Stomach (tissue), 4 donors: ENCODE data around the gene RTN3.

Experiments used
- EP300 ChIP-seq: sonication (generic); formaldehyde crosslinking; IDR thresholded peaks from one replicate; pipeline ENCODE4 v1.6.1; 2017; ENCODE audit warnings: antibody characterized with exemption
- POLR2A ChIP-seq, 4 donors: fragments of 450-650 bp; IDR thresholded peaks; one replicate each; pipeline ENCODE4 v1.6.1; 2016; ENCODE audit warnings: antibody characterized with exemption in 4 of 4, control low read depth in 2 of 4, mild to moderate bottlenecking in 1 of 4, moderate library complexity in 1 of 4
- POLR2AphosphoS5 ChIP-seq, 3 donors: sonication (generic); formaldehyde crosslinking; IDR thresholded peaks; one replicate each; pipeline ENCODE4 v1.6.1; 2016; ENCODE audit warnings: antibody characterized with exemption in 3 of 3
- TF ChIP-seq, protein P1 (sequence below), 7 experiments: fragments of 450-650 bp in 4 of 7; fragments of 200-600 bp in 3 of 7; sonication (generic) in 3 of 7; IDR thresholded peaks; one replicate each; pipeline ENCODE4 v1.5.1; 2016 to 2019; ENCODE audit warnings: antibody characterized with exemption in 7 of 7, control low read depth in 2 of 7, mild to moderate bottlenecking in 1 of 7

DNA sequence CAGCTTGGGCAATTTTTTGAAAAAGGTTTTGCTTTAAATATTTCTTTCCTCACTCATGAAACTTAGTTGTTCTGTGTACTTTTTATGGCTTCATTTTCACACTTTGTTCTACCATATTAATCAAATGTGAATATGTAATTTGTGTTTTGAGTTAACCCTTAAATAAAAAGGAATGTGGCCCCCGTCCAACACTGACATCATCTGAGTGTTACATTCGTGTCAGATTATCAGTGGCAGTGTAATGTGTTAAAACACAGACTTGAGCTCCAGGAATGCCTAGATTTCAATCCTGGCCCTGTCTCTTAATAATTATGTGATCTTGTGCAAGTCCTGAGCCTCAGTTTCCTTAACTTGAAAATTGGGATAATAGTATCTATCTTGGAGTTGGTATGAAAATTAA lies 5.6 kb downstream of the RTN3 start:
- TF ChIP-seq, protein P1, sequence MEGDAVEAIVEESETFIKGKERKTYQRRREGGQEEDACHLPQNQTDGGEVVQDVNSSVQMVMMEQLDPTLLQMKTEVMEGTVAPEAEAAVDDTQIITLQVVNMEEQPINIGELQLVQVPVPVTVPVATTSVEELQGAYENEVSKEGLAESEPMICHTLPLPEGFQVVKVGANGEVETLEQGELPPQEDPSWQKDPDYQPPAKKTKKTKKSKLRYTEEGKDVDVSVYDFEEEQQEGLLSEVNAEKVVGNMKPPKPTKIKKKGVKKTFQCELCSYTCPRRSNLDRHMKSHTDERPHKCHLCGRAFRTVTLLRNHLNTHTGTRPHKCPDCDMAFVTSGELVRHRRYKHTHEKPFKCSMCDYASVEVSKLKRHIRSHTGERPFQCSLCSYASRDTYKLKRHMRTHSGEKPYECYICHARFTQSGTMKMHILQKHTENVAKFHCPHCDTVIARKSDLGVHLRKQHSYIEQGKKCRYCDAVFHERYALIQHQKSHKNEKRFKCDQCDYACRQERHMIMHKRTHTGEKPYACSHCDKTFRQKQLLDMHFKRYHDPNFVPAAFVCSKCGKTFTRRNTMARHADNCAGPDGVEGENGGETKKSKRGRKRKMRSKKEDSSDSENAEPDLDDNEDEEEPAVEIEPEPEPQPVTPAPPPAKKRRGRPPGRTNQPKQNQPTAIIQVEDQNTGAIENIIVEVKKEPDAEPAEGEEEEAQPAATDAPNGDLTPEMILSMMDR (IDR thresholded peaks at IDR 0.05), result no peak
- TF ChIP-seq POLR2A (IDR thresholded peaks at IDR 0.05), result no peak
- TF ChIP-seq POLR2AphosphoS5 (IDR thresholded peaks at IDR 0.05), result no peak
- no peak for TF ChIP-seq EP300
